Measurements from ENCODE around the gene STH.

The STH gene

DNA sequence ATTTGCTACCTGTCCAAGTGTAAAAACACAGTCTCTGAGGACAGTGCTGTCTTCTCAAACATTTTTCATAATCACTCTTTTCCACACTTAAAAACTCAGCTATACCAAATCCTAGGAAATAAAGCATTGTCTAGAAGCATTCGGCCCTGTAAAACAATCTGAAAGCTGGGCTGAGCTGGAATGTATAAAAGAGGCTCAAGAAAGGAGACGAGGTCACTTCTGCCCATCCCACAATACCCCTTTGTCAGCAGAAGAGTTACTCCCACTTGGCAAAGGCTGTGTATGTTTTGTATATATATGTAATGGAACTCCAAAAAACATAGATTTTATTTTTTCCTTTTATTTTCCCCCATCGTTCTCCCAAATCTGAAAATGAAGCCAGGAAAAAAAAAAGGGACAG, 43.9 kb downstream of the STH start:
- no peak overlapping the region for H3K4me3 ChIP-seq (ENCODE audit: low read length)
- TF ChIP-seq ZNF274 (IDR thresholded peaks at IDR 0.05; ENCODE audit: low read depth, low read length), result no peak

DNA sequence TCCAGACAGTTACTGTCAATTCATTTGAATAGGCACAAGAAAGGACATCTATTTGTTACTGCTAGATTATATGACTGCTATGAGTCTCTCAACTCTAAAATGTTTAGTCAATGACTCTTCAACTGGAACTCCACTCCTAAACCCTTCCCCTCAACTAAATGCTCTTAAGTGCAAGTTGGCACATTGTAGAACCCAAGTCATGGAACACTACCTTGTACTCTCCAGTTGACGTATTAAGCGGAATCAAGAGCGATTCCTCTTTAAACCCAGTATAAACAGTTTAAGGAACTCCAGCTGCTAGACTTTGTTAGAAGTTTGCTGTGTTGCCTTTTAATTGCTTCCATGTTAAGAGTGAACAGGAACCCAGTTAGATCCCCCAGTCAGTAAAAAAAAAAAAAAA, 44.6 kb downstream of the STH start:
- no peak overlapping the region for H3K4me3 ChIP-seq (ENCODE audit: low read length)
- TF ChIP-seq ZNF274 (IDR thresholded peaks at IDR 0.05; ENCODE audit: low read depth, low read length), result no peak

DNA sequence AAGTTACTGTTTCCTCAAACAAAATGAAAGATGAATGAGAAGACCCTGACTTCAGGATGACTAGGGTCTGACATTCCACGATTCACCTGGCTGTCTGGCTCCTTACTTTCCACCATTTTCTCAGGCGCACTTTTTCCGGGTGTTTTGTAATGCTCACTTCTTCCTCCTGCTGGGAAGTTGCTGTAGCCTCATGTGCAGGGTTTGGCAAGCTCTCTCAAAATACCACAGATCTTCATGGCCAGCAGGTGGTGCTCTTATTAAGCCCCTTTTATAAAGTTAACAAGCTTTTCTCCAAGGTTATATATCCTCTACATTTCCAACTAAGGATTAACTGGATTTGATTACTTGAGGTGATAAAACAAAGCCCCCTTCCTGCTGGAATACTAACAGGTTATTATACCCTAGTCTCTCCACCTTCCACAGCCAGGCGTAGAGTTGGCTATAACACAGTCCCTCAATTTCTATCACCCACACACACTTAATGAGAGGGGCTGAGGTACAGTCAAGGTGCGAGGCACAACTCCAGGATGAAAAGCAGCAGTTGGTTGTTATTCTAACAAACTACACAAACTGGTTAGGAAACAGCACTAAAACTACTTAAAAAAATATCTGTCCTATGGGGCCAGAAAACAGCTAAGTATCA, 45.4 kb downstream of the STH start:
- TF ChIP-seq ZNF274 (IDR thresholded peaks at IDR 0.05; ENCODE audit: low read depth, low read length), result no peak

DNA sequence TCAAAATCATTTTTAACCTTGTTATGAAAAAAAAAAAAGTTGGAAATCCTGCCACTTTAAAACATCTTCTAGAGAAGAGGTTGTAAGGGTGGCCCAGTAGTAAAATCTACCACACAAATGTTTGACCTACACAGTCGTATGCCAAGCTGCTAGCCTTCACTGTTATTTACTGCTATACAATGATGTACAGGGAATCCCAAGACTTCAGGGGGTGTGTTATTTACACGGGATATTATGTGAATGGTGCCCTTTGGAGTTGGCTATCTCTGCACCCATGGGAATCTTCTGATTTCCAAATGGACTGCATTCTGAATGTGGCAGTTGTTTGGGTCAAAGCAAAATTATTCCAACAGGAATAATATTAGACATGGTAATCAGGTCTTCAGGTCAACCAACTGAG, 45.9 kb downstream of the STH start:
- TF ChIP-seq ZNF274 (IDR thresholded peaks at IDR 0.05; ENCODE audit: low read depth, low read length), result no peak
- H3K4me3 ChIP-seq (ENCODE audit: low read length), result no peak overlapping the region

More for the DNA sequence above, 45.4 kb downstream of the STH start:
- no peak overlapping the region for H3K4me3 ChIP-seq (ENCODE audit: low read length)

DNA sequence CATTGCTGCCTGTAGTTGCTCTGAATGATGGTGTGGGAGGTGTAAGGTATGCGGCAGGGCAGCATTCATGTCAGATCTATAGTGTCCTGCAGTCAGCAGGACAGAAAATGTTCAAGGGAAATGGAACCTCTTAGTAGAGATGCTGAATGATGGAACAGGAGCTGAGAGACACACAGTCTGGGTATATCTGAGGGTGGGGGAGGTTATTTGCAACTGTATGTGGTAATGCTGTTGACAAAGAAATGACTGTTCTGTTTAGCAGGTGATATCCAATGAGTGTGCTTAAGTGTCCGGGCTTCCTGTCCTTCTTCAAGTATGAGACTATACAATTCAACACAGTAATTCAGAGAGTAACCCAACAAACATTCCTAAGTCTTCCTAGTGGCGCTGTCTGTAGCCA, 46.6 kb downstream of the STH start:
- no peak overlapping the region for H3K4me3 ChIP-seq (ENCODE audit: low read length)
- TF ChIP-seq ZNF274 (IDR thresholded peaks at IDR 0.05; ENCODE audit: low read depth, low read length), result no peak

DNA sequence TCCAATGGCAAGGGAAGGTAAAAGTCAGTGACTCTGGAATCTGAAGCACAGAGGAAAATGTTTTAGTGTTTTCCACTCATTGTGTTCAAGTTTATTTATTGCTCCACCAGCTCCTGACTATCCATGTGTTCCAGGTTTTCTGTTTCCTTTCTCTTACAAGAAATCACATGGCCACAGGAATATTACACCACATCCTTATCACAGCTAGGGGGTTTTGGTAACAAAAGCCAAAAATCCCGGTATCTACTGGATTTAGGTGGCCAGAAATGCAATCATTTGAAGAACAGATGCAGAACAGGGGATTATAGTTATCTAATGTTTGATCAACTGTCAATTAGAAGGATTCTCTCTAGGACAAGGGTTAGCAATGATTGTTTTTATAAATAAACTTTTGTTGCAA, 47.9 kb downstream of the STH start:
- no peak for TF ChIP-seq ZNF274 (IDR thresholded peaks at IDR 0.05; ENCODE audit: low read depth, low read length)
- no peak overlapping the region for H3K4me3 ChIP-seq (ENCODE audit: low read length)

DNA sequence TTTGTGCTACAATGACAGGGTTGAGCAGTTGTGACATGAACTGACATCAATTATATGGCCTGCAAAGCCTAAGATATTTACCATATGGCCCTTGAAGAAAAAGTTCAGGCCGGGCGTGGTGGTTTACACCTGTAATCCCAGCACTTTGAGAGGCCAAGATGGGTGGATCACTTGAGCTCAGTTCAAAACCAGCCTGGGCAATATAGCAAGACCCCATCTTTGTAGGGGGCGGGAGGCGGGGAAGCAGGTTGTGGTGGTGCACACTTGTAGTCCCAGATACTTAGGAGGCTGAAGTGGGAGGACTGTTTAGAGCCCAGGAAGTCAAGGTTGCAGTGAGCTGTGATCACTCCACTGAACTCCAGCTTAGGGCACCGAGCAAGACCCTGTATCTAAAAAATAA, 48.3 kb downstream of the STH start:
- TF ChIP-seq ZNF274 (IDR thresholded peaks at IDR 0.05; ENCODE audit: low read depth, low read length), result no peak
- H3K4me3 ChIP-seq (ENCODE audit: low read length), result no peak overlapping the region

DNA sequence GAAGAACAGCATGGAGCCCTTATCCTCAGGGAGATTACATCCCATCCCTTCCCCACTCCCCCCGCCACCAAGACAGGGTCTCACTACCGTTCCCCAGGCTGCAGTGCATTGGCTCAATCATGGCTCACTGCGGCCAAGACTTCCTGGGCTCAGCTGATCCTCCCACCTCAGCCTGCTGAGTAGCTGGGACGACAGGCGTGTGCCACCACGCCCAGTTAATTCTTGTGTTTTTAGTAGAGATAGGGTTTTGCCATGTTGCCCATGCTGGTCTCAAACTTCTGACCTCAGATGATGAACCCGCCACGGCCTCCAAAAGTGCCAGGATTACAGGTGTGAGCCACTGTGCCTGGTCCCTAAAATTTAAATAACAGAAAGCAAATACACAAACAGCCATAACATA, 48.8 kb downstream of the STH start:
- no peak overlapping the region for H3K4me3 ChIP-seq (ENCODE audit: low read length)
- no peak for TF ChIP-seq ZNF274 (IDR thresholded peaks at IDR 0.05; ENCODE audit: low read depth, low read length)
